ENCODE results near the gene CD274.

- TF ChIP-seq CTCF (IDR thresholded peaks at IDR 0.05; ENCODE audit: low read depth, low read length): no peak
- no peak for TF ChIP-seq POLR2A (IDR thresholded peaks at IDR 0.05; ENCODE audit: extremely low read depth, insufficient read length)
- TF ChIP-seq MAX (IDR thresholded peaks at IDR 0.05; ENCODE audit: low read depth, low read length): no peak
- no peak for TF ChIP-seq MYC (IDR thresholded peaks at IDR 0.05; ENCODE audit: low read depth, low read length)
These were observed 28.1 kb upstream of the CD274 start for GRCh38 chr9:5422276-5422675.
